ES-I3 (cell line): ENCODE data around the gene ZNF670.
"Not testable (repeated sequence)": the region's sequence is repeated elsewhere in the genome, so short reads cannot be mapped to it uniquely, and the experiment has no call there.

Experiments
- H3K36me3 ChIP-seq: 2 replicates; pipeline ENCODE4 v1.6.1; 2013; ENCODE audit warnings: mild to moderate bottlenecking, low read length, control low read depth, moderate library complexity; ENCODE audit not compliant: insufficient read depth
- H3K4me1 ChIP-seq: 2 replicates; pipeline ENCODE4 v1.6.1; 2013; ENCODE audit warnings: mild to moderate bottlenecking, control low read depth, low read length; ENCODE audit not compliant: insufficient read depth
- H3K9ac ChIP-seq: 2 replicates; pipeline ENCODE4 v1.6.1; 2013; ENCODE audit warnings: low read depth, mild to moderate bottlenecking, low read length, moderate library complexity
- H3K9me3 ChIP-seq: 2 replicates; pipeline ENCODE4 v1.6.1; 2013; ENCODE audit warnings: mild to moderate bottlenecking, low read length, moderate library complexity; ENCODE audit not compliant: control insufficient read depth, insufficient read depth

Gene ZNF670

GRCh38 chr1:247078258-247079140 is at the start of gene ZNF670:
TSS of gene ZNF670 (minus strand) at chr1:247078811. CDS start at chr1:247078596, 215 bp downstream.
- H3K9me3 ChIP-seq = peaks cover 13% of the 10 kb centered on the region
- peaks cover 4% of the 10 kb centered on the region; the same call in 1 of the 2 replicates for H3K4me1 ChIP-seq
- peak within 1 kb of the TSS; percentile 96 for H3K9ac ChIP-seq
- peaks cover 2% of the 10 kb centered on the region; the same call in 1 of the 2 replicates for H3K36me3 ChIP-seq

DNA sequence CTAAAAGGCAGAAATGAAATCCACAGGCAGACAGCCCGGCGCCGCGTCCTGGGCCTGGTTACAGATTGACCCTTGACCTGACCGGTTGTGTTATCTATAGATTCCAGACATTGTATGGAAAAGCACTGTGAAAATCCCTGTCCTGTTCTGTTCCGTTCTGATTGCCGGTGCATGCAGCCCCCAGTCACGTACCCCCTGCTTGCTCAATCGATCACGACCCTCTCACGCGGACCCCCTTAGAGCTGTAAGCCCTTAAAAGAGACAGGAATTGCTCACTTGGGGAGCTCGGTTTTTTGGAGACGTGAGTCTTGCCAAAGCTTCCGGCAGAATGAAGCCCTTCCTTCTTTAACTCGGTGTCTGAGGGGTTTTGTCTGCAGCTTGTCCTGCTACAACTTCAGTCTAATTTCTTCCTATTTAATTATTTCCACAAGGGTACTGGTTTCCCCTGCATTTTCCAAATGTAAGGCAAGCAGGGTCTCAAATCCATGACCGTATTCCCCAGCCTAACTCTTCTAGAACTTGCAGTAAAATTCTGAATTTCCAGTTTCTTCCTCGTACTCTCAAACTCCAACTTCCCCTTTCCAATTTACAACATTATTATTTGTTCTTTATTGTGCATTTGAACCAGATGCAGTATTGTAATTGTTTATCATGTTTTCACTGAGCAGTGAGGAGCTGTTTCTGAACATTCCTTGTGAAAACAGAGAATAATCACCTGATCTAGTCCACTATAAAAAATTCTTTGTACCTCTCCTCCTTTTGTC is 49.1 kb upstream of the ZNF670 start:
- not testable (repeated sequence) for H3K36me3 ChIP-seq, H3K4me1 ChIP-seq
- peaks cover 10% of the 10 kb centered on the region for H3K9me3 ChIP-seq
- peak overlapping the region; percentile 37; the same call in 1 of the 2 replicates for H3K9ac ChIP-seq

GRCh38 chr1:247126601-247127000 is 48.0 kb upstream of the ZNF670 start:
- H3K4me1 ChIP-seq, H3K9ac ChIP-seq, H3K9me3 ChIP-seq, H3K36me3 ChIP-seq: not testable (repeated sequence)

DNA sequence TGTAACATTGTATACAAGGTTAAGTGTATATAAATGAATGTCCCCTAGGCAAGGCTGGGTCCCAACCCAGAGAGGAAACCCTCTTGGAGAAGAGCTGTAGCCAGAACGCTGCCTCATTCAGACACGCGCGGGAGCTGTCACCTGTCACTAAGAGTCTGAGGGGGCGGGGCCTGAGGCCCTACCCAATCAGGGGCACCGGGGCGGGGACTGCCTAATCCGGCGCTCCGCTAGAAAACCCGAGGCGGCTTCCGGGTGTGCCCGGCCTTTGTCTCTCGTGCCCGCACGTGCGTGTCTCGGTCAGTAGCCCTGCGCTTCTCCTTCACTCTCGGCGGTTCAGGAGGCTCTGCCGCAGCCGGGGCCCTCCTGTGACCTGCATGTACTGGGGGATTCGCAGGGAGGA is 47.6 kb upstream of the ZNF670 start:
- H3K9ac ChIP-seq, H3K9me3 ChIP-seq, H3K36me3 ChIP-seq, H3K4me1 ChIP-seq: not testable (repeated sequence)

DNA sequence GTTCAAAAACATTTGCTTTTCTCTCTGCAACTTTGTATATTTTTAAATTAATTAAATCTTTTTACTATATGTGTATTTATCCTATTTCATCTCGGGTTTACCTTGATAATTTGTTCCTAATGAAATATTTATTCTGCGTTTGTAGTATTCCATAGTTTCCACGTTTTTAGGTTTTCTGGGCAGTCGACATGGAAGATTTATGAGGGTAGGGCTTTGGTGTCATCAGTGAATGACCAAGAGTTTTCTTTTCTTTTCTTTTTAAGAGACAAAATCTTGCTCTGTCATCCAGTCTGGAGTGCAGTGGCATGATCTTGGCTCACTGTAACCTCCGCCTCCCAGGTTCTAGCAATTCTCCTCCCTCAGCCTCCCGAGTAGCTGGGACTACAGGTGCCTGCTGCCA is 42.8 kb upstream of the ZNF670 start:
- H3K9ac ChIP-seq = no peak overlapping the region
- no peaks in the 10 kb centered on the region for H3K9me3 ChIP-seq
- H3K36me3 ChIP-seq = no peaks in the 10 kb centered on the region
- H3K4me1 ChIP-seq = no peaks in the 10 kb centered on the region

DNA sequence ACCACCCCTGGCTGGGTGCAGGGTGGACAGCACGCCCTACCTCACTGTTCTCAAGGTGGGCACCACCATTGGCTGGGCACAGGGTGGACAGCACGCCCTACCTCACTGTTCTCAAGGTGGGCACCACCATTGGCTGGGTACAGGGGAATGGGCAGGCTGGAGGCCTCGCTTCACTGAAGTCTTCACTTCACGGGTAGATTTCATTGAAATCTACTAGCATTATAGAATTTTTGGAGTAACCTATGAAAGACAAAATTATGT is 41.7 kb upstream of the ZNF670 start:
- not testable (repeated sequence) for H3K9ac ChIP-seq, H3K36me3 ChIP-seq, H3K9me3 ChIP-seq, H3K4me1 ChIP-seq

- Histone ChIP-seq H3K9ac (no peak overlapping the region), H3K4me1 (no peaks in the 10 kb centered on the region), H3K9me3 (no peaks in the 10 kb centered on the region), H3K36me3 (no peaks in the 10 kb centered on the region)
These were observed 41.2 kb upstream of the ZNF670 start for GRCh38 chr1:247119600-247120407.

- H3K9me3 ChIP-seq = no peaks in the 10 kb centered on the region
- H3K9ac ChIP-seq = no peak overlapping the region
- no peaks in the 10 kb centered on the region for H3K36me3 ChIP-seq
- H3K4me1 ChIP-seq = no peaks in the 10 kb centered on the region
These were observed 40.4 kb upstream of the ZNF670 start for GRCh38 chr1:247118946-247119446.

- no peaks in the 10 kb centered on the region for H3K36me3 ChIP-seq
- peaks cover 8% of the 10 kb centered on the region; the same call in 1 of the 2 replicates for H3K4me1 ChIP-seq
- H3K9me3 ChIP-seq = no peaks in the 10 kb centered on the region
- no peak overlapping the region for H3K9ac ChIP-seq
These were observed 36.9 kb upstream of the ZNF670 start for GRCh38 chr1:247115545-247115944.

DNA sequence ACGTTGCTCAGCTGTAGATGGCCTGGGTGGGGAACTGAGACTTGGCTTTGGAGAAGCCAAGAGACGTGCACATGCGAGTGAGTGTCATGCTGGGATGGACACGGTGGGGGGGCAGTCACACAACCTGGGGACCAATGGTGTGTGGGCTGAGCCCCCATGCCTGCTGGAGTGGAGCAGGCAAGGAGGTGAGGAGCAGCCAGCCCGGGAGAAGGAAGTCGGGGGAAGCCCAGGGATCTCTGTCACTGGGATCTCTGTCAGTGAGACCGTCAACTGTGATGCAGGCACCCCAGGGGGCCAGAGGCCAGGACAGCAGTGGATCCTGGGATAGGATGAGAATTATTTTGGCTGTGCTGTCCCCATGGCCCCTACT is 36.5 kb upstream of the ZNF670 start:
- H3K36me3 ChIP-seq = no peaks in the 10 kb centered on the region
- H3K9me3 ChIP-seq = no peaks in the 10 kb centered on the region
- H3K4me1 ChIP-seq = peaks cover 8% of the 10 kb centered on the region; the same call in 1 of the 2 replicates
- H3K9ac ChIP-seq = no peak overlapping the region

DNA sequence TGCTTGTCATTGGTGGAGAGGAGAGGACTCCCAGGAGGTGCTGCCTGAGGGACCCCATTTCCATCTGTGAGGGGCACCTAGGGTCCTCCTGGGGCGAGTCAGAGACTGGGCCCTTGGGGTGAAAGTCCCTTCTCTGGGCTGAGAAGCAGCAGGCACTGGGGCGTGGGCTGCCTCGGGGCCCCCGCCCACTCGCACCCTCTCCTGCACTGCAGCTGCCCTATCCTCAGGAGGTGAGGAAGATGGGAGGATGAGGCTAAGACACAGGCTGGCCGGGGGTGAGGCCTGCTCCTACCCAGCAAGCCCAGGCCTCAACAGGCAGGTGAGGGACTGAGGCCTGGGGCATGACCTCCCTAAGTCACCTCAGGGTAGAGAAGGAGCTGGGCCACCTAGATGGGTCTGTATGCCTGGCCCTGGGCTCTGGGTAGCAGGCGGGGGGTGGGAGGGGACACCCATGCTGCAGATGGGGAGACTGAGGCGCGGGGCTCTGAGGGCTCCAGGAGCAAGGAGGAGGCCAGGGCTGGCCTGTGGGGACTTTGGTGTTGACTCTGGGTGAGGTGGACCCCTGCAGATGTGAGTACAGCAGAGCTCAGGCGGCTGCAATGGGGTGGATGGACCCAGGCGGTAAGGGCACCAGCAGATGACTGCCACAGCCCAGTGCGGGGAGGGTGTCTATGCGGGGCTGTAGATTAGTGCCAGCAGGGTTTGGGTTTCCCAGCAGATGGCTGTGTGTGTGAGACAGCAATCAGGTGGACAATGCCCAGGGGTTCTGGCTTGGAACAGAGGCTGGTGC is 35.9 kb upstream of the ZNF670 start:
- H3K9ac ChIP-seq = no peak overlapping the region

GRCh38 chr1:247113733-247114271 is 35.2 kb upstream of the ZNF670 start:
- Histone ChIP-seq H3K36me3 (no peaks in the 10 kb centered on the region), H3K9ac (no peak overlapping the region), H3K9me3 (no peaks in the 10 kb centered on the region), H3K4me1 (peaks cover 8% of the 10 kb centered on the region; the same call in 1 of the 2 replicates)

More for the DNA sequence above, 35.9 kb upstream of the ZNF670 start:
- Histone ChIP-seq H3K36me3 (no peaks in the 10 kb centered on the region), H3K9me3 (no peaks in the 10 kb centered on the region), H3K4me1 (peaks cover 8% of the 10 kb centered on the region; the same call in 1 of the 2 replicates)

DNA sequence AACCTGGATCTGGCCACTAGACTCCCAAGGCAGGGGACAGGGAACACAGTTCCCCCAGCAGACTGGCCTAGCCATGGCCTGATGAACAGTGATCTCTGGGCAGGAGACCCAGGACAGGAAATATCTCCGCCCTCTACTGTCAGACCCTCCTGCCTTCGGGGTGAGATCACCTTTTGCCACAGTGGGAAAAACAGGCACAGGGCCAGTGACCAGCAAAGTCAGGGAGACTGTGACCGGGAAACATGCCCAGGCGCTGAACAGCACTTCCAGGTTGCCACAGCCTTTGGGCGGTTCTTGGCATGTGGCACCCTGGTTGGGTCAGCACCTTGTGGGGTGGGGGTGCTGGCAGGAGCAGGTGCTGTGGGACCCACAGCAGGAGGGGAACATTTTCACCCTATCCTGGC is 34.5 kb upstream of the ZNF670 start:
- Histone ChIP-seq H3K4me1 (peaks cover 8% of the 10 kb centered on the region; the same call in 1 of the 2 replicates), H3K9ac (no peak overlapping the region), H3K36me3 (no peaks in the 10 kb centered on the region)

More for the DNA sequence above, 34.5 kb upstream of the ZNF670 start:
- H3K9me3 ChIP-seq = no peaks in the 10 kb centered on the region
